Measurements from ENCODE around the gene ZMIZ1. TPM values are rescaled to one million over a fixed set of nuclear protein-coding genes. Genes with fewer than 3 reads are reported as not detected.

The ZMIZ1 gene
- total RNA-seq, 1 experiment from 2014 or later: 28.4 TPM

- no peak for TF ChIP-seq REST (IDR thresholded peaks at IDR 0.05; ENCODE audit: low read depth)
- peak; percentile 75 for TF ChIP-seq TCF7L2 (IDR thresholded peaks at IDR 0.05; ENCODE audit: borderline replicate concordance, extremely low read depth, insufficient read depth, insufficient read length)
- TF ChIP-seq EGR1 (IDR thresholded peaks at IDR 0.05; ENCODE audit: low read depth): no peak
- 0 out of 2 replicates have a peak, but pooled peaks have one; percentile 9 for TF ChIP-seq CBX3 (IDR thresholded peaks at IDR 0.05; ENCODE audit: low read depth)
- no peak for TF ChIP-seq JUND (IDR thresholded peaks at IDR 0.05)
- peak; percentile 64 for TF ChIP-seq POLR2A (IDR thresholded peaks at IDR 0.05; ENCODE audit: borderline replicate concordance, extremely low read depth, insufficient read depth, insufficient read length)
- TF ChIP-seq SIN3A (IDR thresholded peaks at IDR 0.05; ENCODE audit: low read depth): no peak
These were observed 278.6 kb downstream of the ZMIZ1 start, which contains the start of gene PPIF (continued) for GRCh38 chr10:79347226-79347893.

GRCh38 chr10:79347894-79348639 is 279.3 kb downstream of the ZMIZ1 start:
- peaks cover 12% of the 10 kb centered on the region; the same call in 1 of the 2 replicates for H4K20me1 ChIP-seq (ENCODE audit: insufficient read depth)
- H3K4me2 ChIP-seq (ENCODE audit: low read length): peak overlapping the region; percentile 97
- ChIA-PET CTCF (interaction anchor here (2.0 kb wide), 1 partner anchor 26 kb away, joined by 5 read pairs; no protein-coding TSS in a partner anchor), RAD21 (ENCODE audit: low non-redundant PET in 1 of 2, low total read pairs in 2 of 2, uncharacterized antibody in 2 of 2, unreplicated experiment in 2 of 2) (no interaction called here), POLR2A (interaction anchor here (0.8 to 0.9 kb wide), 2 partner anchors 10 to 140 kb away, joined by 3 read pairs; no protein-coding TSS in a partner anchor)
- H3K4me3 ChIP-seq (replicated peaks in 1 of 2; ENCODE audit: low read depth in 1 of 2, low read length in 2 of 2): peak overlapping the region; percentile 85 to 99
- TF ChIP-seq POLR2AphosphoS5 (IDR thresholded peaks at IDR 0.05; ENCODE audit: low read depth, low read length) (no peak), MAX (IDR thresholded peaks at IDR 0.05) (peak; percentile 94), ELF1 (IDR thresholded peaks at IDR 0.05; ENCODE audit: borderline replicate concordance, low read depth) (no peak), JUND (IDR thresholded peaks at IDR 0.05) (no peak), ZFX (IDR thresholded peaks at IDR 0.05) (peak; percentile 71), ZNF274 (IDR thresholded peaks at IDR 0.05; ENCODE audit: low read depth, low read length) (no peak), SIN3A (IDR thresholded peaks at IDR 0.05; ENCODE audit: low read depth) (peak; percentile 33; the same call in 1 of the 2 replicates), ATF3 (IDR thresholded peaks at IDR 0.05) (no peak), FOSL1 (IDR thresholded peaks at IDR 0.05; ENCODE audit: low read depth) (no peak), CBX3 (IDR thresholded peaks at IDR 0.05; ENCODE audit: low read depth) (0 out of 2 replicates have a peak, but pooled peaks have one; percentile 6), CEBPB (IDR thresholded peaks at IDR 0.05; ENCODE audit: low read depth) (no peak; the same call in 1 of the 2 replicates)
- no peaks in the 10 kb centered on the region for H3K27me3 ChIP-seq (ENCODE audit: insufficient read depth, low read length)
- BruUV-seq (replicated peaks): no TSS peak
- no peak overlapping the region for H2AFZ ChIP-seq (ENCODE audit: low read depth, low read length, poor library complexity, severe bottlenecking)
- H3K79me2 ChIP-seq (ENCODE audit: insufficient read depth, low read length): peaks cover 54% of the 10 kb centered on the region
- peak overlapping the region; percentile 100 for H3K9ac ChIP-seq (ENCODE audit: low read length)
- H3K9me3 ChIP-seq (ENCODE audit: control insufficient read depth in 1 of 2, insufficient read depth in 1 of 2, low read depth in 1 of 2, low read length in 2 of 2): no peaks in the 10 kb centered on the region
- H3K4me1 ChIP-seq (ENCODE audit: control insufficient read depth in 1 of 2, insufficient read depth in 2 of 2, low read length in 2 of 2): peaks cover 7 to 31% of the 10 kb centered on the region in 2 experiments; a peak in 3 of 4 replicates
- H3K27ac ChIP-seq (ENCODE audit: low read depth, low read length): peak overlapping the region; percentile 90
- DNase-seq (ENCODE audit: low read depth, low spot score): peak; percentile 8
- ATAC-seq: peak; percentile 60
- H3K36me3 ChIP-seq (ENCODE audit: control insufficient read depth in 1 of 2, insufficient read depth in 2 of 2, low read length in 2 of 2): peaks cover 27 to 44% of the 10 kb centered on the region in 2 experiments; a peak in 3 of 4 replicates
- intact Hi-C loops (cut with micrococcal nuclease): no loop called here
- H3K9me2 ChIP-seq (ENCODE audit: insufficient read depth): no peaks in the 10 kb centered on the region
